ENCODE measurements around the gene PLEKHA8. TPM values are rescaled to one million over a fixed set of nuclear protein-coding genes. Genes with fewer than 3 reads are reported as not detected.

PLEKHA8 gene
- total and polyA plus RNA-seq, 10 of the 15 experiments (the other 5 are each of a cell fraction or from before 2014, with no cell fraction given) = 1.1 to 13.2 (median 5.7) TPM

DNA sequence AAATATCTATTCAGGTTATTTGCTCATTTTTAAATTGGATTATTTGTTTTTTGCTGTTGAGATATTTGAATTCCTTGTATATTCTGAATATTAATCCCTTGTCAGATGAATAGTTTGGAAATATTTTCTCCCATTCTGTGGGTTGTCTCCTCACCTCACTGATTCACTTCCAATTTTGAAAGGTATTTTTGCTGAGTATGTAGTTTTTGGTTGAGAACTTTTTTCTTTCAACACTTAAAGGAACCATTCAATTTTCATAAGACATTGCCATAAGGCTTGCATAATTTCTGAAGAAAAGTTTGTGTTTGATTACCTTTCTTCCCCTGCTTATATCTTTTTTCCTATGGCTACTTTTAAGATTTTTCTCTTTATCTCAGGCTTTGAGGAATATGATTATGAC, 29.7 kb upstream of the PLEKHA8 start:
- Histone ChIP-seq H3K79me2 (ENCODE audit: control insufficient read depth, insufficient read depth, low read length) (no peaks in the 10 kb centered on the region), H3K9me3 (replicated peaks; ENCODE audit: control insufficient read depth, insufficient read depth, low read length) (peaks cover 3% of the 10 kb centered on the region; the same call in 2 of the 3 replicates), H3K4me3 (no peak overlapping the region), H3K4me1 (ENCODE audit: control insufficient read depth, insufficient read depth, low read length) (no peaks in the 10 kb centered on the region), H3K4me2 (ENCODE audit: control insufficient read depth, insufficient read depth) (no peak overlapping the region), H3K9ac (ENCODE audit: control insufficient read depth, insufficient read depth, low read length) (no peak overlapping the region), H4K20me1 (ENCODE audit: control insufficient read depth, insufficient read depth) (no peaks in the 10 kb centered on the region), H2AFZ (ENCODE audit: control insufficient read depth, low read depth, low read length) (no peak overlapping the region), H3K36me3 (ENCODE audit: control insufficient read depth in 2 of 2, insufficient read depth in 2 of 2, low read length in 1 of 2) (no peaks in the 10 kb centered on the region), H3K27ac (ENCODE audit: control insufficient read depth, insufficient read depth) (no peak overlapping the region), H3K27me3 (replicated peaks in 1 of 2; ENCODE audit: control insufficient read depth in 2 of 2, insufficient read depth in 2 of 2, low read length in 1 of 2) (no peaks in the 10 kb centered on the region)
- TF ChIP-seq RB1 (IDR thresholded peaks at IDR 0.05; ENCODE audit: borderline replicate concordance) (no peak), FOXK2 (IDR thresholded peaks at IDR 0.05) (no peak), NR2F1 (conservative IDR thresholded peaks at IDR 0.05) (no peak), RBBP5 (conservative IDR thresholded peaks at IDR 0.05) (no peak), STAT3 (IDR thresholded peaks at IDR 0.05; ENCODE audit: low read depth, low read length) (no peak), CREB1 (IDR thresholded peaks at IDR 0.05; ENCODE audit: low read depth) (no peak), ESRRA (IDR thresholded peaks at IDR 0.05; ENCODE audit: low read length) (no peak), SMARCA5 (IDR thresholded peaks at IDR 0.05) (no peak), ZNF622 (IDR thresholded peaks at IDR 0.05) (no peak), RFX5 (IDR thresholded peaks at IDR 0.05; ENCODE audit: low read depth, low read length) (no peak), SIX5 (IDR thresholded peaks at IDR 0.05; ENCODE audit: low read depth, low read length, severe bottlenecking) (no peak), ZZZ3 (IDR thresholded peaks at IDR 0.05; ENCODE audit: control insufficient read depth, insufficient read length, low read depth) (no peak), POU2F2 (IDR thresholded peaks at IDR 0.05; ENCODE audit: borderline replicate concordance, low read depth, low read length) (no peak)
- TF ChIP-seq, protein P1, sequence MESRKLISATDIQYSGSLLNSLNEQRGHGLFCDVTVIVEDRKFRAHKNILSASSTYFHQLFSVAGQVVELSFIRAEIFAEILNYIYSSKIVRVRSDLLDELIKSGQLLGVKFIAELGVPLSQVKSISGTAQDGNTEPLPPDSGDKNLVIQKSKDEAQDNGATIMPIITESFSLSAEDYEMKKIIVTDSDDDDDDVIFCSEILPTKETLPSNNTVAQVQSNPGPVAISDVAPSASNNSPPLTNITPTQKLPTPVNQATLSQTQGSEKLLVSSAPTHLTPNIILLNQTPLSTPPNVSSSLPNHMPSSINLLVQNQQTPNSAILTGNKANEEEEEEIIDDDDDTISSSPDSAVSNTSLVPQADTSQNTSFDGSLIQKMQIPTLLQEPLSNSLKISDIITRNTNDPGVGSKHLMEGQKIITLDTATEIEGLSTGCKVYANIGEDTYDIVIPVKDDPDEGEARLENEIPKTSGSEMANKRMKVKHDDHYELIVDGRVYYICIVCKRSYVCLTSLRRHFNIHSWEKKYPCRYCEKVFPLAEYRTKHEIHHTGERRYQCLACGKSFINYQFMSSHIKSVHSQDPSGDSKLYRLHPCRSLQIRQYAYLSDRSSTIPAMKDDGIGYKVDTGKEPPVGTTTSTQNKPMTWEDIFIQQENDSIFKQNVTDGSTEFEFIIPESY (IDR thresholded peaks at IDR 0.05) = no peak
- TF ChIP-seq, protein P2, sequence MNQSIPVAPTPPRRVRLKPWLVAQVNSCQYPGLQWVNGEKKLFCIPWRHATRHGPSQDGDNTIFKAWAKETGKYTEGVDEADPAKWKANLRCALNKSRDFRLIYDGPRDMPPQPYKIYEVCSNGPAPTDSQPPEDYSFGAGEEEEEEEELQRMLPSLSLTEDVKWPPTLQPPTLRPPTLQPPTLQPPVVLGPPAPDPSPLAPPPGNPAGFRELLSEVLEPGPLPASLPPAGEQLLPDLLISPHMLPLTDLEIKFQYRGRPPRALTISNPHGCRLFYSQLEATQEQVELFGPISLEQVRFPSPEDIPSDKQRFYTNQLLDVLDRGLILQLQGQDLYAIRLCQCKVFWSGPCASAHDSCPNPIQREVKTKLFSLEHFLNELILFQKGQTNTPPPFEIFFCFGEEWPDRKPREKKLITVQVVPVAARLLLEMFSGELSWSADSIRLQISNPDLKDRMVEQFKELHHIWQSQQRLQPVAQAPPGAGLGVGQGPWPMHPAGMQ (IDR thresholded peaks at IDR 0.05; ENCODE audit: borderline replicate concordance) = no peak
- TF ChIP-seq, protein P3, sequence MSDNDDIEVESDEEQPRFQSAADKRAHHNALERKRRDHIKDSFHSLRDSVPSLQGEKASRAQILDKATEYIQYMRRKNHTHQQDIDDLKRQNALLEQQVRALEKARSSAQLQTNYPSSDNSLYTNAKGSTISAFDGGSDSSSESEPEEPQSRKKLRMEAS (IDR thresholded peaks at IDR 0.05; ENCODE audit: low read depth, low read length) = no peak
- TF ChIP-seq, protein P4, sequence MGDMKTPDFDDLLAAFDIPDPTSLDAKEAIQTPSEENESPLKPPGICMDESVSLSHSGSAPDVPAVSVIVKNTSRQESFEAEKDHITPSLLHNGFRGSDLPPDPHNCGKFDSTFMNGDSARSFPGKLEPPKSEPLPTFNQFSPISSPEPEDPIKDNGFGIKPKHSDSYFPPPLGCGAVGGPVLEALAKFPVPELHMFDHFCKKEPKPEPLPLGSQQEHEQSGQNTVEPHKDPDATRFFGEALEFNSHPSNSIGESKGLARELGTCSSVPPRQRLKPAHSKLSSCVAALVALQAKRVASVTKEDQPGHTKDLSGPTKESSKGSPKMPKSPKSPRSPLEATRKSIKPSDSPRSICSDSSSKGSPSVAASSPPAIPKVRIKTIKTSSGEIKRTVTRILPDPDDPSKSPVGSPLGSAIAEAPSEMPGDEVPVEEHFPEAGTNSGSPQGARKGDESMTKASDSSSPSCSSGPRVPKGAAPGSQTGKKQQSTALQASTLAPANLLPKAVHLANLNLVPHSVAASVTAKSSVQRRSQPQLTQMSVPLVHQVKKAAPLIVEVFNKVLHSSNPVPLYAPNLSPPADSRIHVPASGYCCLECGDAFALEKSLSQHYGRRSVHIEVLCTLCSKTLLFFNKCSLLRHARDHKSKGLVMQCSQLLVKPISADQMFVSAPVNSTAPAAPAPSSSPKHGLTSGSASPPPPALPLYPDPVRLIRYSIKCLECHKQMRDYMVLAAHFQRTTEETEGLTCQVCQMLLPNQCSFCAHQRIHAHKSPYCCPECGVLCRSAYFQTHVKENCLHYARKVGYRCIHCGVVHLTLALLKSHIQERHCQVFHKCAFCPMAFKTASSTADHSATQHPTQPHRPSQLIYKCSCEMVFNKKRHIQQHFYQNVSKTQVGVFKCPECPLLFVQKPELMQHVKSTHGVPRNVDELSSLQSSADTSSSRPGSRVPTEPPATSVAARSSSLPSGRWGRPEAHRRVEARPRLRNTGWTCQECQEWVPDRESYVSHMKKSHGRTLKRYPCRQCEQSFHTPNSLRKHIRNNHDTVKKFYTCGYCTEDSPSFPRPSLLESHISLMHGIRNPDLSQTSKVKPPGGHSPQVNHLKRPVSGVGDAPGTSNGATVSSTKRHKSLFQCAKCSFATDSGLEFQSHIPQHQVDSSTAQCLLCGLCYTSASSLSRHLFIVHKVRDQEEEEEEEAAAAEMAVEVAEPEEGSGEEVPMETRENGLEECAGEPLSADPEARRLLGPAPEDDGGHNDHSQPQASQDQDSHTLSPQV (IDR thresholded peaks at IDR 0.05) = no peak
- intact Hi-C loops (cut with micrococcal nuclease; ENCODE audit: unreplicated experiment) = no loop called here
- FAIRE-seq (no peak), ATAC-seq (no peak), DNase-seq (ENCODE audit: low read depth, low spot score) (no peak)
- in situ Hi-C loops (cut with MboI) = no loop called here
- ChIA-PET CTCF (interaction anchor here (1.1 kb wide), 1 partner anchor 77 kb away, joined by 4 read pairs; no protein-coding TSS in a partner anchor), RAD21 (ENCODE audit: unreplicated experiment) (no interaction called here), POLR2A (no interaction called here), SMC1A (ENCODE audit: uncharacterized antibody, unreplicated experiment) (no interaction called here)
- no TSS peak for BruUV-seq (replicated peaks)
